Psoas muscle (tissue), 8 donors: ENCODE data around the gene EIF4B. TPM values are rescaled to one million over a fixed set of nuclear protein-coding genes. Genes with fewer than 3 reads are reported as not detected.

Source experiments
- ATAC-seq, 4 donors: fragments of 200-7000 bp; cut with Tn5 transposase; one replicate each; pipeline ENCODE4 v1.9.1; 2020; ENCODE audit warnings: moderate library complexity in 3 of 4, mild to moderate bottlenecking in 2 of 4
- DNase-seq, 2 donors: peaks; one replicate each; pipeline ENCODE4 v3.0.0-alpha.2; 2020
- H3K27ac ChIP-seq: fragments of 200-600 bp; one replicate; pipeline ENCODE4 v1.8.0; 2022
- H3K27me3 ChIP-seq, 3 donors: fragments of 200-600 bp in 1 of 3; one replicate each; pipeline versions ENCODE4 v1.6.1 to v1.8.0; 2013 to 2022; ENCODE audit warnings: low read length in 2 of 3, mild to moderate bottlenecking in 2 of 3, moderate library complexity in 1 of 3; ENCODE audit not compliant: insufficient read depth in 3 of 3
- H3K36me3 ChIP-seq, 2 donors: fragments of 200-600 bp in 1 of 2; one replicate each; pipeline versions ENCODE4 v1.6.1 to v1.8.0; 2013 to 2022; ENCODE audit warnings: low read depth in 1 of 2, mild to moderate bottlenecking in 1 of 2, moderate library complexity in 1 of 2; ENCODE audit not compliant: insufficient read depth in 1 of 2
- H3K4me1 ChIP-seq: fragments of 200-600 bp; one replicate; pipeline ENCODE4 v1.8.0; 2022
- H3K4me3 ChIP-seq: fragments of 200-600 bp; one replicate; pipeline ENCODE4 v1.8.0; 2022; ENCODE audit warnings: mild to moderate bottlenecking
- H3K9me3 ChIP-seq: fragments of 200-600 bp; one replicate; pipeline ENCODE4 v1.8.0; 2022
- WGBS, 3 donors: extraction: QIAGEN DNeasy Blood & Tissue Kit; methylation state at CpG; one replicate each; pipeline versions ENCODE4 v1.1.6 to v1.1.7; 2013; 5-methylcytosine and 5-hydroxymethylcytosine counted together
- intact Hi-C, 2 donors: fragments of 100-400 bp; cut with DNase I; formaldehyde crosslinking; loops; one replicate each; pipeline versions ENCODE4 v1.11.0 to v1.14.2; 2022
- polyA plus RNA-seq, 3 donors: library from polyadenylated mRNA; stranded (reverse); fragments of 200-250 nt; gene quantifications; one replicate each; pipeline ENCODE4 v1.2.3, GENCODE V29; 2013
- total RNA-seq, 4 donors: library from RNA; stranded (reverse); fragmentation: NEBNext Ultra II Directional in 2 of 4; extraction: Animal tissue kit (Norgen Biotek cat#: 25700) in 2 of 4; gene quantifications; one replicate each; pipeline versions ENCODE4 v1.2.1 to v1.2.4, GENCODE V29; 2021 to 2023
- TF ChIP-seq, protein P1 (sequence below): fragments of 200-600 bp; IDR thresholded peaks from one replicate; pipeline ENCODE4 v1.8.0; 2022; ENCODE audit warnings: antibody characterized with exemption
- donor health status: healthy with polysubstance abuse.
- donor health status: DM: no; HTN: no; CAD: no; lungs with moderate emphysema.
- donor health status: Bipolar disorder and iron deficiency.
- donor health status: healthy.
- donor health status: DM: yes; HTN: yes; CAD: no.
- donor health status: DM: no; HTN: no; CAD: no.
- donor health status: DM: no; HTN: no; CAD: no.
- donor health status: DM: yes; HTN: yes; CAD: no.

Gene EIF4B
- total and polyA plus RNA-seq, 7 donors, result 150 to 669 (median 565) TPM

DNA sequence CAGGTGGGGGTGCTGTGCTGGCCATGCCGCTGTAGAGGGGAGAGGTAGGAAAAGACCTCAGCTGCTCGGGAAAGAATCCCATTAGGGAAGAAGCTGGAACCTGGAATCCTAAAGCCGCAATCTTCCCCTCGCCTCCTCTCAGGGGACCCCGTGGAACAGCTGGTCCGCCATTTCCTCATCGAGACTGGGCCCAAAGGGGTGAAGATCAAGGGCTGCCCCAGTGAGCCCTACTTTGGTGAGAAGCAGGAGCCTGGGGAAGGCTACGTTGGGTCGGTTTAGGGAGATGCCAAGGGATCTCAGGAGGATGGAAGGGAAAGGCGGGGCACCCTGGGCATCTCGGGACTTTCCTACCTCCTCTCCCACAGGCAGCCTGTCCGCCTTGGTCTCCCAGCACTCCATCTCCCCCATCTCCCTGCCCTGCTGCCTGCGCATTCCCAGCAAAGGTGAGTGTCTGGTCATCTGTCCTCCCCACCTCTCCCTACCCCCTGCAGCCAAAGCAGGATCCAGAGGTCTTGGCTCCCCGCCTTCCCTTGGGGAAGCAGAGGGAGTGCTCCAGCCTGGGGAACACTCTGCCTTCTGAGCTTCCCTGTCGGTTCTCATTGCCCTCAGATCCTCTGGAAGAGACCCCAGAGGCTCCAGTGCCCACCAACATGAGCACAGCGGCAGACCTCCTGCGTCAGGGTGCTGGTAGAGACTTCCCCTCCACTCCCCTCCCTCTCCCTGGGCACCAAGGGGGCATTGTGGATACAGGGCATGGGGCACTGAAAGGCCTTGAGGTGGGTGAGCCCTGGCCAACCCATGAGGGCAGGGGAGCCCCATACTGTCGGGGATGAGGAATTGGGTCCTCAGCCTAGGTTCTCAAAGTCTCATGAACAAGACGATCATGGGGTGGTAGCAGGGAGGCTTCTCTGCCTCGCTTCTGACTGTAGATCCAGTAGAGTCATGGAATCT lies 56.0 kb downstream of the EIF4B start:
- no peak for ATAC-seq
- 71 to 77% (median 76%) methylated on average over 18 to 20 of the region's 20 CpGs for WGBS, 3 donors
- peak overlapping the region; percentile 55 for H3K27ac ChIP-seq
- H3K4me3 ChIP-seq, result no peak overlapping the region
- TF ChIP-seq, protein P1, sequence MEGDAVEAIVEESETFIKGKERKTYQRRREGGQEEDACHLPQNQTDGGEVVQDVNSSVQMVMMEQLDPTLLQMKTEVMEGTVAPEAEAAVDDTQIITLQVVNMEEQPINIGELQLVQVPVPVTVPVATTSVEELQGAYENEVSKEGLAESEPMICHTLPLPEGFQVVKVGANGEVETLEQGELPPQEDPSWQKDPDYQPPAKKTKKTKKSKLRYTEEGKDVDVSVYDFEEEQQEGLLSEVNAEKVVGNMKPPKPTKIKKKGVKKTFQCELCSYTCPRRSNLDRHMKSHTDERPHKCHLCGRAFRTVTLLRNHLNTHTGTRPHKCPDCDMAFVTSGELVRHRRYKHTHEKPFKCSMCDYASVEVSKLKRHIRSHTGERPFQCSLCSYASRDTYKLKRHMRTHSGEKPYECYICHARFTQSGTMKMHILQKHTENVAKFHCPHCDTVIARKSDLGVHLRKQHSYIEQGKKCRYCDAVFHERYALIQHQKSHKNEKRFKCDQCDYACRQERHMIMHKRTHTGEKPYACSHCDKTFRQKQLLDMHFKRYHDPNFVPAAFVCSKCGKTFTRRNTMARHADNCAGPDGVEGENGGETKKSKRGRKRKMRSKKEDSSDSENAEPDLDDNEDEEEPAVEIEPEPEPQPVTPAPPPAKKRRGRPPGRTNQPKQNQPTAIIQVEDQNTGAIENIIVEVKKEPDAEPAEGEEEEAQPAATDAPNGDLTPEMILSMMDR, result no peak
- H3K9me3 ChIP-seq, result no peaks in the 10 kb centered on the region
- peaks cover 0 to 76% of the 10 kb centered on the region in 2 donors for H3K36me3 ChIP-seq
- DNase-seq, result peak; percentile 16 to 58
- H3K4me1 ChIP-seq, result peaks cover 26% of the 10 kb centered on the region
- no peaks in the 10 kb centered on the region for H3K27me3 ChIP-seq
- intact Hi-C loops, result no loop called here

DNA sequence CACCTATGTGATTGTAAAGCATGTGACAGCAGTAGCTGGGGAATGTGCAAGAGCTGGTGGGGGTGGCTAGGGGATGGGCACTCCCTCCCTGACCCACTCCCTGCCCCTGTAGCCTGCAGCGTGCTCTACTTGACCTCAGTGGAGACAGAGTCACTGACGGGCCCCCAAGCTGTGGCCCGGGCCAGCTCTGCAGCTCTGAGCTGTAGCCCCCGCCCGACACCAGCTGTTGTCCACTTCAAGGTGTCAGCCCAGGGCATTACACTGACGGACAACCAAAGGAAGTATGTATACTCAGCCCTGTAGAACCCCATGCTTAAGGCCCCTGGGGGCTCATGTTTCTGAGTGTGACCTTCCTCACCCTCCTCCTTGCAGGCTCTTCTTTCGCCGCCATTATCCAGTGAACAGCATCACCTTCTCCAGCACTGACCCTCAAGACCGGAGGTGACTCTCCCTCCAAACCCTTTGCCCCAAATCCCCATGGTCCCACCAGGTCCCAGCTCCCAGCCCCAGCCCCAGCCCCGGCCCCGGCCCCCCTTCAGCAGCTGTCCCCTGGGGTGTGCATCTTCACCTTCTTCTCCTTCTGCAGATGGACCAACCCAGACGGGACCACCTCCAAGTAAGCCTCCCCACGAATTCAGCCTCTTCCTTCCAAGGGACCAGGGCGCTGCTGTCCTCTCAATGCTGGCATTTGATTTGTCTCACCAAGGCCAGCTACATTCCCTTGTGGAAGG lies 56.9 kb downstream of the EIF4B start:
- TF ChIP-seq, protein P1, result no peak
- 51 to 66% (median 55%) methylated on average over 14 of the region's 14 CpGs for WGBS, 3 donors
- H3K36me3 ChIP-seq, result peaks cover 0 to 74% of the 10 kb centered on the region in 2 donors
- H3K4me1 ChIP-seq, result peaks cover 26% of the 10 kb centered on the region
- H3K27ac ChIP-seq, result peak overlapping the region; percentile 55
- intact Hi-C loops, result no loop called here
- H3K9me3 ChIP-seq, result no peaks in the 10 kb centered on the region
- ATAC-seq, result no peak
- H3K4me3 ChIP-seq, result no peak overlapping the region
- H3K27me3 ChIP-seq, result no peaks in the 10 kb centered on the region
- DNase-seq, result peak; percentile 17 to 58

DNA sequence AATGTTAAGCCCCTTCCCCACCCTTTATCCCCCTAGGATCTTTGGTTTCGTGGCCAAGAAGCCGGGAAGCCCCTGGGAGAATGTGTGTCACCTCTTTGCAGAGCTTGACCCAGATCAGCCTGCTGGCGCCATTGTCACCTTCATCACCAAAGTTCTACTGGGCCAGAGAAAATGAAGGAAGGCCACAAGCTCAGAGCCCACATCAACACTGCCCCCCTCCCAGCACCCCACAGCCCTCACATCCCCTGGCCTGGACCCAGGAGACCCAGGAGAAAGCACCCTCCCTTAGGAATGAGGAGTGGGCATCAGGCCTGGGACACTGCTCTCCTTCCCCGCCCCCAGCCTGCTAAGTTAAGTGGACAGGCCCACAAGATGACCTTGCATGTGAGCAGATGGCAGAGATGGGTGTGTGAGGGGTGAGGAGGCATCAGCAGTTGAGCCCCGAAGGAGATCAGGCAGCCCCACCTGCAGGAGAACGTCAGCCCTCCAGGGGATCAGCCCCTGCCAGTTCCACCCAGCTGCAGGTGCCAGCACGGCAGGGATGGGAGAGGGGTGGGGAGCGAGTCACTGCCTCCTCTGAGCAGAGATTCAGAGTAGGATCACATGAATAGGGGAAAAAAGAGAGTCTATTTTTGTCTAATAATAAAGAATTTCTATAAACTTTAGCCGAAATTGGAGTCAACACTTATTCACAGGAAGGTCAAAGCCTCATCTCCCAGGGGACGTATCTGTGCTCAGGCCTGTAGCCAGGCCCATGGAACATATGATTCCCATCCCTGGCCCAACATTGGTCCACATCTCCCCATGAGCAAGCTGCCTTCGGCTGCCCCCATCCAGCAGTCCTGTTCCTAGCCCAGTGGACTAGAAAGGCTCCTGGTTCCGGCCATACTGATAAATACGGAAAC lies 57.7 kb downstream of the EIF4B start:
- Histone ChIP-seq H3K36me3 (peaks cover 0 to 67% of the 10 kb centered on the region in 2 donors), H3K9me3 (no peaks in the 10 kb centered on the region), H3K27me3 (no peaks in the 10 kb centered on the region), H3K27ac (peak overlapping the region; percentile 33), H3K4me1 (peaks cover 26% of the 10 kb centered on the region), H3K4me3 (no peak overlapping the region)
- TF ChIP-seq, protein P1, result no peak
- intact Hi-C loops, result no loop called here
- peak in 2 of 4 donors; percentile 17 to 18 for ATAC-seq
- WGBS, 3 donors, result 45 to 57% (median 47%) methylated on average over 13 of the region's 13 CpGs
- DNase-seq, result peak; percentile 73 to 80

DNA sequence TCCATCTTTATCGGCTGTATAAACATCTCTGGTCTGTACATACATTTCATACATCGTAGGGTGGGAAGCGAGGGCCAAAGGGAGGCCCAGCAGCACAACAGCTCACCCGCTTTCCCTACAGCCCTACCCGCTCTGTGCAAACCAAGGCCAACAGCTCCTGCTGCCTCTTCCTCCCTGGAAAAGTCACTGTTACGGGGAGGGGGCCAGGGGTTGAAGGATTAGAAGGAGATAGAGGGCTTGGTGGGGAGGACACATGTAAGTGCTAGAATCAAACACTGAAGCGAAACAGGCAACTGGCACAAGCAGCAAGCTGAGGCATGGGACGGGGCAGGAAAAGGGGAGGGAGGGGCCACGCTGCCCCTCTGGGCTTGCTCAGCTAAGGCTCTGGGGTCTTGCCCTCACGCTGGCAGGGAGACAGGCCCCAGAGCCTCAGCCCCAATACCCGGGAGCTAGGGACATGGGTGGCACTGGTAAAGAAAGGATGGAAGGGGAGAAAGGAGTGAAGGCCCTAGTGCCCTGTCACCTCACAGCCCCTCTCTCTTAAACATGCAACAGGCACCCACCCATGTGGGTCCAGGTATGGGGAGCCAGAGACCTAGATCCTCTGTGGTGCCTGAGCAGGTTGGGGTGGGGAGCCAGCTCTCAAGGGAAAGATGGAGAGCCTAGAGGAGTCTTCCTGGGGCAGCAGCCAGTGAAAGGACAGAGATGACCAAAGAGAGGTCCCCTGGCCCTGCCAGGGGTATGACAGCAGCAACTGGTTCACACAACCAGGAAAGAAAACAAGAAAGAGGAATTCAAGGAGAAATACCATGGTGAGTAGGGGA lies 58.6 kb downstream of the EIF4B start:
- Histone ChIP-seq H3K4me3 (no peak overlapping the region), H3K27me3 (no peaks in the 10 kb centered on the region), H3K36me3 (peaks cover 0 to 65% of the 10 kb centered on the region in 2 donors), H3K27ac (peak overlapping the region; percentile 61), H3K9me3 (no peaks in the 10 kb centered on the region), H3K4me1 (peaks cover 23% of the 10 kb centered on the region)
- peak; percentile 22 to 59 for DNase-seq
- ATAC-seq, result peak in 1 of 4 donors; percentile 1
- intact Hi-C loops, result loop anchor here (1.0 to 5.0 kb wide), 2 partner anchors 34 to 132 kb away; no protein-coding TSS in a partner anchor
- TF ChIP-seq, protein P1, result no peak
- WGBS, 3 donors, result 62 to 78% (median 72%) methylated on average over 11 of the region's 11 CpGs
